ENCODE results near the gene CAB39.

Gene CAB39

GRCh38 chr2:230815088-230815487 is 102.4 kb downstream of the CAB39 start:
- TF ChIP-seq GLIS3 (CRISPR knock-in tag; IDR thresholded peaks at IDR 0.05): no peak
- no peak for TF ChIP-seq ESRRG (CRISPR knock-in tag; IDR thresholded peaks at IDR 0.05)
- TF ChIP-seq OSR1 (CRISPR knock-in tag; IDR thresholded peaks at IDR 0.05): no peak
- no peak for TF ChIP-seq ZNF8 (CRISPR knock-in tag; IDR thresholded peaks at IDR 0.05)
- TF ChIP-seq, protein P1, sequence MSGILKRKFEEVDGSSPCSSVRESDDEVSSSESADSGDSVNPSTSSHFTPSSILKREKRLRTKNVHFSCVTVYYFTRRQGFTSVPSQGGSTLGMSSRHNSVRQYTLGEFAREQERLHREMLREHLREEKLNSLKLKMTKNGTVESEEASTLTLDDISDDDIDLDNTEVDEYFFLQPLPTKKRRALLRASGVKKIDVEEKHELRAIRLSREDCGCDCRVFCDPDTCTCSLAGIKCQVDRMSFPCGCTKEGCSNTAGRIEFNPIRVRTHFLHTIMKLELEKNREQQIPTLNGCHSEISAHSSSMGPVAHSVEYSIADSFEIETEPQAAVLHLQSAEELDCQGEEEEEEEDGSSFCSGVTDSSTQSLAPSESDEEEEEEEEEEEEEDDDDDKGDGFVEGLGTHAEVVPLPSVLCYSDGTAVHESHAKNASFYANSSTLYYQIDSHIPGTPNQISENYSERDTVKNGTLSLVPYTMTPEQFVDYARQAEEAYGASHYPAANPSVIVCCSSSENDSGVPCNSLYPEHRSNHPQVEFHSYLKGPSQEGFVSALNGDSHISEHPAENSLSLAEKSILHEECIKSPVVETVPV (CRISPR knock-in tag; IDR thresholded peaks at IDR 0.05): no peak
- no peak for TF ChIP-seq BACH2 (CRISPR knock-in tag; IDR thresholded peaks at IDR 0.05; ENCODE audit: borderline replicate concordance)
- no peak for TF ChIP-seq ISL1 (CRISPR knock-in tag; IDR thresholded peaks at IDR 0.05)
- ATAC-seq: no peak

GRCh38 chr2:230816735-230817134 is 104.1 kb downstream of the CAB39 start:
- no peak for ATAC-seq
- TF ChIP-seq ZNF565 (CRISPR knock-in tag; conservative IDR thresholded peaks at IDR 0.05; ENCODE audit: low read depth): no peak
- TF ChIP-seq GLIS3 (CRISPR knock-in tag; IDR thresholded peaks at IDR 0.05): no peak
- TF ChIP-seq, protein P2, sequence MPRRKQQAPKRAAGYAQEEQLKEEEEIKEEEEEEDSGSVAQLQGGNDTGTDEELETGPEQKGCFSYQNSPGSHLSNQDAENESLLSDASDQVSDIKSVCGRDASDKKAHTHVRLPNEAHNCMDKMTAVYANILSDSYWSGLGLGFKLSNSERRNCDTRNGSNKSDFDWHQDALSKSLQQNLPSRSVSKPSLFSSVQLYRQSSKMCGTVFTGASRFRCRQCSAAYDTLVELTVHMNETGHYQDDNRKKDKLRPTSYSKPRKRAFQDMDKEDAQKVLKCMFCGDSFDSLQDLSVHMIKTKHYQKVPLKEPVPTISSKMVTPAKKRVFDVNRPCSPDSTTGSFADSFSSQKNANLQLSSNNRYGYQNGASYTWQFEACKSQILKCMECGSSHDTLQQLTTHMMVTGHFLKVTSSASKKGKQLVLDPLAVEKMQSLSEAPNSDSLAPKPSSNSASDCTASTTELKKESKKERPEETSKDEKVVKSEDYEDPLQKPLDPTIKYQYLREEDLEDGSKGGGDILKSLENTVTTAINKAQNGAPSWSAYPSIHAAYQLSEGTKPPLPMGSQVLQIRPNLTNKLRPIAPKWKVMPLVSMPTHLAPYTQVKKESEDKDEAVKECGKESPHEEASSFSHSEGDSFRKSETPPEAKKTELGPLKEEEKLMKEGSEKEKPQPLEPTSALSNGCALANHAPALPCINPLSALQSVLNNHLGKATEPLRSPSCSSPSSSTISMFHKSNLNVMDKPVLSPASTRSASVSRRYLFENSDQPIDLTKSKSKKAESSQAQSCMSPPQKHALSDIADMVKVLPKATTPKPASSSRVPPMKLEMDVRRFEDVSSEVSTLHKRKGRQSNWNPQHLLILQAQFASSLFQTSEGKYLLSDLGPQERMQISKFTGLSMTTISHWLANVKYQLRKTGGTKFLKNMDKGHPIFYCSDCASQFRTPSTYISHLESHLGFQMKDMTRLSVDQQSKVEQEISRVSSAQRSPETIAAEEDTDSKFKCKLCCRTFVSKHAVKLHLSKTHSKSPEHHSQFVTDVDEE (CRISPR knock-in tag; IDR thresholded peaks at IDR 0.05): no peak
- no peak for TF ChIP-seq TOX (CRISPR knock-in tag; IDR thresholded peaks at IDR 0.05; ENCODE audit: borderline replicate concordance)
- TF ChIP-seq BACH2 (CRISPR knock-in tag; IDR thresholded peaks at IDR 0.05; ENCODE audit: borderline replicate concordance): no peak
- TF ChIP-seq SNAI2 (CRISPR knock-in tag; IDR thresholded peaks at IDR 0.05): no peak
- no peak for TF ChIP-seq TCF4 (CRISPR knock-in tag; IDR thresholded peaks at IDR 0.05; ENCODE audit: borderline replicate concordance)
- no peak for TF ChIP-seq ZFP3 (CRISPR knock-in tag; IDR thresholded peaks at IDR 0.05)
- TF ChIP-seq PATZ1 (CRISPR knock-in tag; IDR thresholded peaks at IDR 0.05; ENCODE audit: borderline replicate concordance): no peak
- no peak for TF ChIP-seq ISL1 (CRISPR knock-in tag; IDR thresholded peaks at IDR 0.05)
- no peak for TF ChIP-seq CSDC2 (CRISPR knock-in tag; IDR thresholded peaks at IDR 0.05)
- TF ChIP-seq, protein P1 (CRISPR knock-in tag; IDR thresholded peaks at IDR 0.05): no peak
- no peak for TF ChIP-seq ZFP30 (CRISPR knock-in tag; IDR thresholded peaks at IDR 0.05)
- no peak for TF ChIP-seq ARNTL (CRISPR knock-in tag; IDR thresholded peaks at IDR 0.05; ENCODE audit: borderline replicate concordance, low read depth)
- no peak for TF ChIP-seq ESRRG (CRISPR knock-in tag; IDR thresholded peaks at IDR 0.05)
- TF ChIP-seq PPARA (CRISPR knock-in tag; IDR thresholded peaks at IDR 0.05; ENCODE audit: borderline replicate concordance): no peak
- no peak for TF ChIP-seq RARB (CRISPR knock-in tag; IDR thresholded peaks at IDR 0.05)
- TF ChIP-seq ZNF8 (CRISPR knock-in tag; IDR thresholded peaks at IDR 0.05): no peak
- TF ChIP-seq ZC3H10 (CRISPR knock-in tag; IDR thresholded peaks at IDR 0.05): no peak

DNA sequence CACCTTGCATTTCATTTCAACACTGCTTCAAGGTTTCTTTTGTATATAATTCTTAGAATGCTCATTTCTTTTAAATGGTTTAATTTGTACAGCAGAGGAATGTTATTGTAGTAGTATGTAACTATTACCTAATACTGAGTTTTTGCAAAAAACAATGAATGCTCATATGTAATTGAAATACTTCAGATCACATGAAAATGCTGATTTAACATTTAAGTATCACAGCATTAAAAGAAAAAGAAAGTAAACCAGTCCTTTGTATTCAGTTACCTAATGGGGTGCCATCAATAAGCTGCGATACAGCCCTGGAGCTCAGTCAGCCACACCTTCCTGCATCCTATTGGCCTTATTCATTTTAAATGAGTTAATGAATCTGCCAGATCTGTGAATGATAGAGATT is 106.8 kb downstream of the CAB39 start:
- ATAC-seq: no peak
- TF ChIP-seq CSDC2 (CRISPR knock-in tag; IDR thresholded peaks at IDR 0.05): no peak
- TF ChIP-seq ZNF8 (CRISPR knock-in tag; IDR thresholded peaks at IDR 0.05): no peak
- TF ChIP-seq TCF4 (CRISPR knock-in tag; IDR thresholded peaks at IDR 0.05; ENCODE audit: borderline replicate concordance): no peak
- TF ChIP-seq RARB (CRISPR knock-in tag; IDR thresholded peaks at IDR 0.05): no peak
- TF ChIP-seq ARNTL (CRISPR knock-in tag; IDR thresholded peaks at IDR 0.05; ENCODE audit: borderline replicate concordance, low read depth): no peak
- TF ChIP-seq ZNF70 (CRISPR knock-in tag; IDR thresholded peaks at IDR 0.05): no peak
- no peak for TF ChIP-seq BACH2 (CRISPR knock-in tag; IDR thresholded peaks at IDR 0.05; ENCODE audit: borderline replicate concordance)
- no peak for TF ChIP-seq PPARA (CRISPR knock-in tag; IDR thresholded peaks at IDR 0.05; ENCODE audit: borderline replicate concordance)

Data from SK-N-SH treated with all-trans-retinoic acid at 6 μM for 48 hours (cell line).